ENCODE measurements around the gene PRKG1.
"Not testable (repeated sequence)": the region's sequence is repeated elsewhere in the genome, so short reads cannot be mapped to it uniquely, and the experiment has no call there.

The PRKG1 gene

GRCh38 chr10:51340845-51341610 is 266.7 kb downstream of the PRKG1 start:
- no peak for DNase-seq

- not testable (repeated sequence) for DNase-seq
Observed at GRCh38 chr10:51341745-51342144, 267.5 kb downstream of the PRKG1 start.

GRCh38 chr10:51342381-51342780 is 268.1 kb downstream of the PRKG1 start:
- DNase-seq = no peak

GRCh38 chr10:51343391-51343790 is 269.1 kb downstream of the PRKG1 start:
- DNase-seq = no peak

GRCh38 chr10:51344371-51344770 is 270.1 kb downstream of the PRKG1 start:
- no peak for DNase-seq

GRCh38 chr10:51348622-51349021 is 274.3 kb downstream of the PRKG1 start:
- no peak for DNase-seq

GRCh38 chr10:51357170-51357569 is 282.9 kb downstream of the PRKG1 start:
- DNase-seq = no peak

GRCh38 chr10:51358227-51358626 is 283.9 kb downstream of the PRKG1 start:
- no peak for DNase-seq

- no peak for DNase-seq
Observed at GRCh38 chr10:51363415-51363814, 289.1 kb downstream of the PRKG1 start.

- DNase-seq = no peak
Observed at GRCh38 chr10:51364674-51365073, 290.4 kb downstream of the PRKG1 start.

- no peak for DNase-seq
Observed at GRCh38 chr10:51366044-51366443, 291.8 kb downstream of the PRKG1 start.

- DNase-seq = no peak
Observed at GRCh38 chr10:51367127-51367526, 292.8 kb downstream of the PRKG1 start.

GRCh38 chr10:51367694-51368093 is 293.4 kb downstream of the PRKG1 start:
- DNase-seq = no peak

- no peak for DNase-seq
Observed at GRCh38 chr10:51368943-51369342, 294.7 kb downstream of the PRKG1 start.

- DNase-seq = no peak
Observed at GRCh38 chr10:51369903-51370302, 295.6 kb downstream of the PRKG1 start.

GRCh38 chr10:51371743-51372142 is 297.5 kb downstream of the PRKG1 start:
- DNase-seq = no peak

GRCh38 chr10:51375790-51376189 is 301.5 kb downstream of the PRKG1 start:
- no peak for DNase-seq

- no peak for DNase-seq
Observed at GRCh38 chr10:51377070-51377931, 303.0 kb downstream of the PRKG1 start.

GRCh38 chr10:51377932-51378599 is 303.8 kb downstream of the PRKG1 start:
- DNase-seq = no peak

GRCh38 chr10:51382181-51382580 is 307.9 kb downstream of the PRKG1 start:
- no peak for DNase-seq

GRCh38 chr10:51384971-51385370 is 310.7 kb downstream of the PRKG1 start:
- no peak for DNase-seq

GRCh38 chr10:51386248-51386885 is 312.1 kb downstream of the PRKG1 start:
- DNase-seq = no peak
